RPMI7951 (cell line): ENCODE data around the gene ABCC12. TPM values are rescaled to one million over a fixed set of nuclear protein-coding genes. Genes with fewer than 3 reads are reported as not detected.

Experiments used
- total RNA-seq: library from RNA; depleted of rRNA; stranded (reverse); fragments of >200 nt; shearing (Covaris generic); gene quantifications from 2 replicates; pipeline ENCODE4 v1.2.3, GENCODE V29; 2014; rRNA removed

Gene ABCC12
- total RNA-seq, 1 experiment from 2014 or later: 0.48 TPM

Other genes starting within 250 kb of the ABCC12 start
- gene LONP2, start 88.3 kb upstream of the ABCC12 start, total RNA-seq: 45.7 and 47.9 TPM in 2 replicates
- not detected in 2 replicates for gene ABCC11, start 91.5 kb upstream of the ABCC12 start, total RNA-seq
- gene SIAH1, start 229.4 kb upstream of the ABCC12 start, total RNA-seq: 25.5 and 28.0 TPM in 2 replicates